Smooth muscle cell (in vitro differentiated cells): ENCODE data around the gene CADPS. TPM values are rescaled to one million over a fixed set of nuclear protein-coding genes. Genes with fewer than 3 reads are reported as not detected.

Experiments used
- DNase-seq: peaks from one replicate; lab custom pipeline; 2025; ENCODE audit not compliant: unreplicated experiment; lab: John Stamatoyannopoulos, UW
- H2AFZ ChIP-seq: fragments of 200-600 bp; sonication (generic); 2 replicates; pipeline ENCODE4 v1.6.0; 2016; ENCODE audit warnings: antibody characterized with exemption, low read depth, mild to moderate bottlenecking
- H3F3A ChIP-seq: fragments of 200-600 bp; sonication (generic); 2 replicates; pipeline ENCODE4 v1.6.0; 2017; ENCODE audit warnings: antibody characterized with exemption, low read depth
- H3K27ac ChIP-seq: fragments of 200-600 bp; sonication (generic); 2 replicates; pipeline ENCODE4 v1.5.1; 2016; ENCODE audit warnings: low read depth, mild to moderate bottlenecking
- H3K27me3 ChIP-seq: fragments of 200-600 bp; sonication (generic); 2 replicates; pipeline ENCODE4 v1.6.1; 2016; ENCODE audit warnings: low read depth, mild to moderate bottlenecking
- H3K36me3 ChIP-seq: fragments of 200-600 bp; sonication (generic); 2 replicates; pipeline ENCODE4 v1.5.1; 2016; ENCODE audit warnings: low read depth
- H3K4me1 ChIP-seq: fragments of 200-600 bp; sonication (generic); 2 replicates; pipeline ENCODE4 v1.5.1; 2016; ENCODE audit warnings: low read depth
- H3K4me2 ChIP-seq: fragments of 200-600 bp; sonication (generic); 2 replicates; pipeline ENCODE4 v1.6.0; 2016; ENCODE audit warnings: mild to moderate bottlenecking
- H3K4me3 ChIP-seq: fragments of 200-600 bp; sonication (generic); 2 replicates; pipeline ENCODE4 v1.5.1; 2016; ENCODE audit warnings: mild to moderate bottlenecking
- H3K79me2 ChIP-seq: fragments of 200-600 bp; sonication (generic); 2 replicates; pipeline ENCODE4 v1.6.0; 2016; ENCODE audit warnings: low read depth, mild to moderate bottlenecking
- H3K9ac ChIP-seq: fragments of 200-600 bp; sonication (generic); 2 replicates; pipeline ENCODE4 v1.6.0; 2016; ENCODE audit warnings: low read depth
- H3K9me3 ChIP-seq: fragments of 200-600 bp; sonication (generic); replicated peaks from 2 replicates; pipeline ENCODE4 v1.5.1; 2016; ENCODE audit warnings: low read depth
- H4K20me1 ChIP-seq: fragments of 200-600 bp; sonication (generic); 2 replicates; pipeline ENCODE4 v1.6.0; 2016; ENCODE audit warnings: low read depth
- CTCF ChIP-seq: fragments of 200-600 bp; sonication (generic); IDR thresholded peaks from 2 replicates; pipeline ENCODE4 v1.5.1; 2017; ENCODE audit warnings: borderline replicate concordance, mild to moderate bottlenecking, antibody characterized with exemption; ENCODE audit not compliant: insufficient read depth, poor library complexity, severe bottlenecking
- WGBS: methylation state at CpG from one replicate; pipeline ENCODE4 v1.1.7; 2016; ENCODE audit warnings: low lambda C conversion rate; 5-methylcytosine and 5-hydroxymethylcytosine counted together
- polyA plus RNA-seq: library from polyadenylated mRNA; unstranded; fragments of >200 nt; fragmentation: Nextera tagmentation; extraction: Ambion mirVana; gene quantifications from 2 replicates; pipeline ENCODE4 v1.2.1, GENCODE V29; 2016
- total RNA-seq: library from RNA; depleted of rRNA; stranded (reverse); fragments of >200 nt; gene quantifications from 2 replicates; pipeline ENCODE4 v1.2.3, GENCODE V29; 2014

CADPS gene
- total and polyA plus RNA-seq, 2 experiments from 2014 or later, result 4.4 to 38.4 TPM

- no peaks in the 10 kb centered on the region for H3K4me1 ChIP-seq
- H3K36me3 ChIP-seq, result no peaks in the 10 kb centered on the region
- no peak for DNase-seq
- H3F3A ChIP-seq, result no peaks in the 10 kb centered on the region
- no peaks in the 10 kb centered on the region for H3K27me3 ChIP-seq
- 78% methylated on average over 5 of the region's 5 CpGs for WGBS
- H3K9me3 ChIP-seq, result no peaks in the 10 kb centered on the region
- no peak overlapping the region for H3K4me3 ChIP-seq
- H3K79me2 ChIP-seq, result no peaks in the 10 kb centered on the region
- TF ChIP-seq CTCF, result no peak
- H3K4me2 ChIP-seq, result no peak overlapping the region
- no peaks in the 10 kb centered on the region for H4K20me1 ChIP-seq
- no peak overlapping the region for H2AFZ ChIP-seq
- H3K9ac ChIP-seq, result no peak overlapping the region
- H3K27ac ChIP-seq, result no peak overlapping the region
These were observed 300.8 kb downstream of the CADPS start for GRCh38 chr3:62574266-62574898.

- H3K9me3 ChIP-seq, result no peaks in the 10 kb centered on the region
- H2AFZ ChIP-seq, result no peak overlapping the region
- H3K27me3 ChIP-seq, result no peaks in the 10 kb centered on the region
- no peak overlapping the region for H3K4me3 ChIP-seq
- no peak overlapping the region for H3K4me2 ChIP-seq
- H3K79me2 ChIP-seq, result no peaks in the 10 kb centered on the region
- no peaks in the 10 kb centered on the region for H4K20me1 ChIP-seq
- no peaks in the 10 kb centered on the region for H3K36me3 ChIP-seq
- H3K4me1 ChIP-seq, result no peaks in the 10 kb centered on the region
- no peak overlapping the region for H3K27ac ChIP-seq
- no peak overlapping the region for H3K9ac ChIP-seq
- DNase-seq, result no peak
- WGBS, result 91% methylated on average over 4 of the region's 4 CpGs
- no peaks in the 10 kb centered on the region for H3F3A ChIP-seq
- no peak for TF ChIP-seq CTCF
These were observed 303.3 kb downstream of the CADPS start for GRCh38 chr3:62571916-62572315.

GRCh38 chr3:62570888-62571287 is 304.3 kb downstream of the CADPS start:
- H3K79me2 ChIP-seq, result no peaks in the 10 kb centered on the region
- H3F3A ChIP-seq, result no peaks in the 10 kb centered on the region
- TF ChIP-seq CTCF, result no peak
- no peaks in the 10 kb centered on the region for H3K36me3 ChIP-seq
- 69% methylated on average over 6 of the region's 6 CpGs for WGBS
- H3K27me3 ChIP-seq, result no peaks in the 10 kb centered on the region
- H3K9me3 ChIP-seq, result no peaks in the 10 kb centered on the region
- no peak overlapping the region for H3K9ac ChIP-seq
- H3K4me3 ChIP-seq, result no peak overlapping the region
- no peak overlapping the region for H3K27ac ChIP-seq
- H3K4me2 ChIP-seq, result no peak overlapping the region
- no peak for DNase-seq
- no peaks in the 10 kb centered on the region for H3K4me1 ChIP-seq
- H2AFZ ChIP-seq, result no peak overlapping the region
- H4K20me1 ChIP-seq, result no peaks in the 10 kb centered on the region

- H2AFZ ChIP-seq, result no peak overlapping the region
These were observed 305.6 kb downstream of the CADPS start for GRCh38 chr3:62569609-62570008.

More at GRCh38 chr3:62569609-62570008, 305.6 kb downstream of the CADPS start:
- Histone ChIP-seq H3K36me3 (no peaks in the 10 kb centered on the region), H3K9me3 (no peaks in the 10 kb centered on the region), H4K20me1 (no peaks in the 10 kb centered on the region), H3K9ac (no peak overlapping the region), H3F3A (no peaks in the 10 kb centered on the region), H3K79me2 (no peaks in the 10 kb centered on the region), H3K27me3 (no peaks in the 10 kb centered on the region), H3K4me3 (no peak overlapping the region), H3K27ac (no peak overlapping the region), H3K4me2 (no peak overlapping the region), H3K4me1 (no peaks in the 10 kb centered on the region)
- no peak for TF ChIP-seq CTCF
- DNase-seq, result no peak
